Neutrophil (primary cell): Measurements from ENCODE around the gene ZNF845.

Experiments
- H3K27ac ChIP-seq: fragments of 200-600 bp; sonication (generic); 2 replicates; pipeline ENCODE4 v1.5.1; 2016; ENCODE audit warnings: mild to moderate bottlenecking, moderate library complexity
- H3K27me3 ChIP-seq: fragments of 200-600 bp; sonication (generic); 2 replicates; pipeline ENCODE4 v1.6.0; 2016; ENCODE audit warnings: mild to moderate bottlenecking
- H3K36me3 ChIP-seq: fragments of 200-600 bp; sonication (generic); 2 replicates; pipeline ENCODE4 v1.5.1; 2017
- H3K4me1 ChIP-seq, 2 experiments: fragments of 200-600 bp in 1 of 2; sonication (generic) in 1 of 2; 1 replicate in 1 of 2; 2 replicates in 1 of 2; pipeline versions ENCODE4 v1.5.1 to v1.6.1; 2013 to 2016; ENCODE audit warnings: low read depth in 1 of 2, low read length in 1 of 2, mild to moderate bottlenecking in 1 of 2, moderate library complexity in 1 of 2; ENCODE audit not compliant: control insufficient read depth in 1 of 2, insufficient read depth in 1 of 2
- H3K4me3 ChIP-seq, 2 experiments: fragments of 200-600 bp in 1 of 2; sonication (generic) in 1 of 2; 1 replicate in 1 of 2; 2 replicates in 1 of 2; pipeline ENCODE4 v1.5.1; 2013 to 2016; ENCODE audit warnings: low read depth in 1 of 2, low read length in 1 of 2, mild to moderate bottlenecking in 1 of 2, moderate library complexity in 1 of 2
- H3K9me3 ChIP-seq: fragments of 200-600 bp; sonication (generic); 2 replicates; pipeline ENCODE4 v1.5.1; 2016
- CTCF ChIP-seq: fragments of 200-600 bp; sonication (generic); IDR thresholded peaks from 2 replicates; pipeline ENCODE4 v1.5.1; 2016; ENCODE audit warnings: antibody characterized with exemption

The ZNF845 gene

DNA sequence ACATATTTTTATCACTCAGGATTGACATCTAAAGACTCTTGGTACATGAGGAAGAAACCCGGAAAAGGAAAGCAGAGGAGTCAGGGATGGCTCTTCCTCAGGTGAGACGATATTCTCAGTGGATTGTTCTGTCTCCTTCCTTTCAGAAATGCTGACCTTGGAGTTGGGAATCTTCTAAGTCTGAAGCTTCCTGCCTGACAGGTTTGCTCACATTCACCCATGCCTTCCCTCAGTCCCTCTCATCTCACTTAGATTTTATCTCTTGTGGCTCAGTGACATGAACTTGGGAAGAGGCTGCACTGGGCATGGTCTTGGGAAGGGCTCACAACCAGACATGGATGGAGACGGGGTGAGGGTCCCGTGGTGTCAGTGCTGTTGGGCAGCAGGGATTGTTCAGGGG lies 38.6 kb downstream of the ZNF845 start:
- Histone ChIP-seq H3K27ac (no peak overlapping the region), H3K4me1 (no peaks in the 10 kb centered on the region), H3K27me3 (no peaks in the 10 kb centered on the region), H3K9me3 (no peaks in the 10 kb centered on the region), H3K36me3 (peaks cover 3% of the 10 kb centered on the region), H3K4me3 (no peak overlapping the region)
- TF ChIP-seq CTCF, result no peak

GRCh38 chr19:53374288-53374687 lies 40.7 kb downstream of the ZNF845 start:
- peaks cover 7% of the 10 kb centered on the region for H3K9me3 ChIP-seq

GRCh38 chr19:53374743-53375142 lies 41.2 kb downstream of the ZNF845 start:
- Histone ChIP-seq H3K27ac (no peak overlapping the region), H3K36me3 (peaks cover 7% of the 10 kb centered on the region), H3K27me3 (no peaks in the 10 kb centered on the region), H3K9me3 (peaks cover 7% of the 10 kb centered on the region), H3K4me1 (no peaks in the 10 kb centered on the region), H3K4me3 (no peak overlapping the region)
- no peak for TF ChIP-seq CTCF

More at GRCh38 chr19:53374288-53374687, 40.7 kb downstream of the ZNF845 start:
- TF ChIP-seq CTCF, result no peak
- Histone ChIP-seq H3K4me3 (no peak overlapping the region), H3K27ac (no peak overlapping the region), H3K27me3 (no peaks in the 10 kb centered on the region), H3K36me3 (peaks cover 7% of the 10 kb centered on the region), H3K4me1 (no peaks in the 10 kb centered on the region)

GRCh38 chr19:53381376-53381775 lies 47.8 kb downstream of the ZNF845 start:
- no peaks in the 10 kb centered on the region for H3K27me3 ChIP-seq
- TF ChIP-seq CTCF, result no peak
- peaks cover 14% of the 10 kb centered on the region for H3K36me3 ChIP-seq
- H3K4me1 ChIP-seq, result no peaks in the 10 kb centered on the region
- H3K27ac ChIP-seq, result no peak overlapping the region
- H3K9me3 ChIP-seq, result peaks cover 51% of the 10 kb centered on the region
- H3K4me3 ChIP-seq, result no peak overlapping the region

DNA sequence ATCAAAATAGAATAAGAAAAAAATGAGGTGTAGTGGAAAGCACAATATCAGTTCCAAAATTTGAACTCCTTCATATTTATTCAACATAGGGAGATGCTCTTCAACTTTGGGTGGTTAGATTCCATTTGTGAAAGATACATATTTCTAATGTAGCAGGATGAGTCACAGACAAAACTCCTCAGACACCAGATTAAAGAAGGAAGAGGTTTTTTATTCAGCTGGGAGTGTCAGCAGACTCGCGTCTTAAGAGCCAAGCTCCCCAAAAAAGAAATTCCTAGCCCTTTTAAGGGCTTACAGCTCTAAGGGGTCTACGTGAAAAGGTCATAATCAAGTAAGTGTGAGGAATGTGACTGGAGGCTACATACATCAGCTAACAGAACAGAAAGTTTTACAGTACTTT lies 54.6 kb downstream of the ZNF845 start:
- Histone ChIP-seq H3K4me1 (no peaks in the 10 kb centered on the region), H3K36me3 (no peaks in the 10 kb centered on the region), H3K4me3 (no peak overlapping the region), H3K9me3 (peaks cover 28% of the 10 kb centered on the region), H3K27ac (no peak overlapping the region), H3K27me3 (no peaks in the 10 kb centered on the region)
- no peak for TF ChIP-seq CTCF

DNA sequence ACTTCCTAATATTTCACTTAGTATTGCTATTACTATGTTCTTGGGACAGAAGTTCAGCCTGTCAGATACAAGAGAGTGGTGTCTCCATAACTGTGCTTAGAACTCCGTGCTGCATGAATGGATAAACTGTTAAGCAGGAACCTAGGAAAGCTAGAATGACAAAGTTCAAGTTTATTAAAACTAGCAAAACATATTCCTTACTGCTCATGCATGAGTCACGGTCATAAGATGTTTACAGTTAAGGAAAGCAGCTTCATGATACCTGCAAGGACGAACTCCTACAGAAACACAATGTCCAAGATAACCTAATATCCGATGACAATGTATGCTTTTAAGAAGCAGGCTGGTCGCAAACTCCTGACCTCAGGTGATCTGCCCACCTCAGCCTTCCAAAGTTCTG lies 55.4 kb downstream of the ZNF845 start:
- Histone ChIP-seq H3K27ac (no peak overlapping the region), H3K27me3 (no peaks in the 10 kb centered on the region), H3K9me3 (peaks cover 21% of the 10 kb centered on the region), H3K36me3 (no peaks in the 10 kb centered on the region), H3K4me1 (no peaks in the 10 kb centered on the region), H3K4me3 (no peak overlapping the region)
- no peak for TF ChIP-seq CTCF
